ENCODE measurements around the gene TCF19. TPM values are rescaled to one million over a fixed set of nuclear protein-coding genes. Genes with fewer than 3 reads are reported as not detected.

Gene TCF19
- total RNA-seq, 1 experiment from 2014 or later = 15.0 TPM

DNA sequence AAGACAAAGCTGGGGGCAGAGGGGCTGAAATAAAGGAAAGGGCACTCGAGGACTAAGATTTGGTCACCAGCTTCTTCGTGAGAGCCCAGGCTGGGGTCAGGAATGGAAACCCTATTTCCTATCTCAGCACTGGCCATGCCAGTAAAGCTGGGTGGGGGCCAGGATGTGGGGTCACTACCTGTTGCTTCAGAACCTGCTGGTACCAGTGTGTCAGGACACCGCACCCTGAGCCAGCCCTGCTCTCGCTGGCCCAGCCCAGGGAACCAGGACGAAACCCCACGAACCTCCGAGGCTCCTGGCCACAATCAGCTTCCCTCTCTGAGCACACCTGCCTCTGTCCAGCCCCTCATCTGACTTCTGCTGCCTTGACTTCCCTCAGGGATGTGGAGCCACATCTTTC lies 40.2 kb upstream of the TCF19 start:
- no peaks in the 10 kb centered on the region for H3K79me2 ChIP-seq (ENCODE audit: insufficient read depth, low read length)
- no peak overlapping the region for H3K14ac ChIP-seq (ENCODE audit: insufficient read depth, low read length)
- H3T11ph ChIP-seq (ENCODE audit: low read length) = no peak overlapping the region
- no peak overlapping the region for H2BK12ac ChIP-seq (ENCODE audit: insufficient read length, low read depth, low read length)
- no peak overlapping the region for H2AFZ ChIP-seq (ENCODE audit: low read length)
- Mint-ChIP-seq H3K4me3 (no peak overlapping the region), H3K36me3 (ENCODE audit: insufficient read depth in 1 of 3, low read depth in 3 of 3) (no peaks in the 10 kb centered on the region), H3K9me3 (no peaks in the 10 kb centered on the region), H3K27me3 (ENCODE audit: low read depth) (peaks cover 23% of the 10 kb centered on the region), H3K4me1 (peaks cover 25 to 28% of the 10 kb centered on the region in 2 experiments), H3K27ac (no peak overlapping the region; a peak in 1 of 7 replicates)
- H3K23me2 ChIP-seq (ENCODE audit: insufficient read length, low read depth, low read length, poor library complexity, severe bottlenecking) = no peaks in the 10 kb centered on the region
- H3K23ac ChIP-seq (ENCODE audit: insufficient read length, low read depth, low read length) = no peak overlapping the region
- H4K91ac ChIP-seq (ENCODE audit: insufficient read length, low read depth, low read length) = no peak overlapping the region
- no CpG with 5 or more reads among the region's 7 CpGs for WGBS (ENCODE audit: extremely low coverage, insufficient read length, low lambda C conversion rate)
- no peak overlapping the region for H2AK5ac ChIP-seq (ENCODE audit: insufficient read length, low read length)
- no peaks in the 10 kb centered on the region for H4K20me1 ChIP-seq (ENCODE audit: control insufficient read depth, insufficient read depth, insufficient read length)
- H3K9me3 ChIP-seq (ENCODE audit: control insufficient read depth, low read depth, low read length) = no peaks in the 10 kb centered on the region
- no peak overlapping the region for H3K4me2 ChIP-seq (ENCODE audit: insufficient read depth, insufficient read length, low read length)
- H3K9ac ChIP-seq (ENCODE audit: extremely low read depth, insufficient read length, low read length) = no peak overlapping the region
- H3K4me1 ChIP-seq (ENCODE audit: insufficient read depth, low read length) = 0 out of 2 replicates have a peak, but pooled peaks cover 7% of the 10 kb centered on the region
- no peak overlapping the region for H2BK20ac ChIP-seq (ENCODE audit: low read depth, low read length, poor library complexity, severe bottlenecking)
- no peak overlapping the region for H3K56ac ChIP-seq (ENCODE audit: insufficient read length, low read depth, low read length)
- H3K79me1 ChIP-seq (ENCODE audit: insufficient read depth, low read depth, low read length, poor library complexity, severe bottlenecking) = no peaks in the 10 kb centered on the region
- no peak overlapping the region for H3K18ac ChIP-seq (ENCODE audit: insufficient read length, low read depth, low read length)
- H4K5ac ChIP-seq (ENCODE audit: insufficient read length, low read depth, low read length) = no peak overlapping the region
- no peak overlapping the region for H3K27ac ChIP-seq (ENCODE audit: insufficient read length, low read depth, low read length)
- TF ChIP-seq CTCF (conservative IDR thresholded peaks at IDR 0.05) = no peak
- no peak overlapping the region for H2BK15ac ChIP-seq (ENCODE audit: low read depth, low read length)
- no peak overlapping the region for H2BK120ac ChIP-seq (ENCODE audit: low read depth, low read length, poor library complexity, severe bottlenecking)
- no peak for DNase-seq
- H3K4ac ChIP-seq (ENCODE audit: low read depth, low read length) = no peak overlapping the region
- H2BK5ac ChIP-seq (ENCODE audit: insufficient read length, low read length) = no peak overlapping the region
- no peak overlapping the region for H4K8ac ChIP-seq (replicated peaks; ENCODE audit: insufficient read length, low read depth, low read length)
- no peaks in the 10 kb centered on the region for H3K27me3 ChIP-seq (ENCODE audit: insufficient read depth, low read length)

All from H9 (cell line).